Measurements from ENCODE around the gene CDK4. TPM values are rescaled to one million over a fixed set of nuclear protein-coding genes. Genes with fewer than 3 reads are reported as not detected.

CDK4 gene
- polyA plus RNA-seq, 5 donors, result 221 to 296 (median 246) TPM

DNA sequence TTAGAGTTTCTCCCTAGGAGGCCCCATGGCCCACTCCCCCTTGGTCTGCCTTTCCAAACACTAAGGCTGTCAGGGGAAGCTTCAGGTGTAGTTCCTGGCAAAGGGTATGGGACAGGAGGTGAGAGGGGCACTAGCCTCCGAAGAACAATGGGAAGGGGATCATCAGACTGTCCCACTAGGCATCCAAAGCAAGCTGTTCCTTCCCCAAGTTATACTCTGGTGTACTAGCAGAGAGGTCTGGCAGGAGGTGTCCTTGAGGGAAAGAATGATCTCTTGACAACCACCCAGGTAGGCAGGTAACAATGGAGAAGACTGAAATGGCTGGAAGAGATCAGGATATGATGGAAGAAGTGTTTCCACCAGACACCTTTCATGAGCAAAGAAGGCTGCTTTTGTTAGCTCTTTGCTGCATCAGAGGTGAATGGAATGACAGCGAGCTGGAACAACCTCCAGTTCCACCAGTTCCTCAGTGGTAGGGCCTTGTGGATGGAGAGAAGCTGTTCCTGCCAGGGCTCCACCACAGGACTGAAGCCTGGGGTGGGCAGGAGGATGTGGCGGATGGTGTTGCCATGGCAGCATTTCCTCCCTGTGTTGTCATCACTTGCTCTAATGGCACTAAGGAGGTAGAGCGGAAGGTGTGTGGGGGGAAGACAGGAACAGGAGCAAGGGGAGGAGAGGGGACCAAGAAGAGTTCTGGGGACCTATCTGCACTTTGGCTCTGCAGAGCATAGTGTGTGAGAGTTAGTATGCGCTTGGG lies 11.3 kb downstream of the CDK4 start:
- no peak for DNase-seq

- no peak for DNase-seq
These were observed 12.1 kb downstream of the CDK4 start for GRCh38 chr12:57739914-57740538.

- no peak for DNase-seq
These were observed 12.7 kb downstream of the CDK4 start for GRCh38 chr12:57739387-57739786.

- no peak for DNase-seq
These were observed 13.4 kb downstream of the CDK4 start, which contains the start of gene AGAP2 for GRCh38 chr12:57738661-57739237. Gene AGAP2, minus strand, starts transcription at chr12:57738742. Its CDS starts 496 bp downstream, at chr12:57738246.

DNA sequence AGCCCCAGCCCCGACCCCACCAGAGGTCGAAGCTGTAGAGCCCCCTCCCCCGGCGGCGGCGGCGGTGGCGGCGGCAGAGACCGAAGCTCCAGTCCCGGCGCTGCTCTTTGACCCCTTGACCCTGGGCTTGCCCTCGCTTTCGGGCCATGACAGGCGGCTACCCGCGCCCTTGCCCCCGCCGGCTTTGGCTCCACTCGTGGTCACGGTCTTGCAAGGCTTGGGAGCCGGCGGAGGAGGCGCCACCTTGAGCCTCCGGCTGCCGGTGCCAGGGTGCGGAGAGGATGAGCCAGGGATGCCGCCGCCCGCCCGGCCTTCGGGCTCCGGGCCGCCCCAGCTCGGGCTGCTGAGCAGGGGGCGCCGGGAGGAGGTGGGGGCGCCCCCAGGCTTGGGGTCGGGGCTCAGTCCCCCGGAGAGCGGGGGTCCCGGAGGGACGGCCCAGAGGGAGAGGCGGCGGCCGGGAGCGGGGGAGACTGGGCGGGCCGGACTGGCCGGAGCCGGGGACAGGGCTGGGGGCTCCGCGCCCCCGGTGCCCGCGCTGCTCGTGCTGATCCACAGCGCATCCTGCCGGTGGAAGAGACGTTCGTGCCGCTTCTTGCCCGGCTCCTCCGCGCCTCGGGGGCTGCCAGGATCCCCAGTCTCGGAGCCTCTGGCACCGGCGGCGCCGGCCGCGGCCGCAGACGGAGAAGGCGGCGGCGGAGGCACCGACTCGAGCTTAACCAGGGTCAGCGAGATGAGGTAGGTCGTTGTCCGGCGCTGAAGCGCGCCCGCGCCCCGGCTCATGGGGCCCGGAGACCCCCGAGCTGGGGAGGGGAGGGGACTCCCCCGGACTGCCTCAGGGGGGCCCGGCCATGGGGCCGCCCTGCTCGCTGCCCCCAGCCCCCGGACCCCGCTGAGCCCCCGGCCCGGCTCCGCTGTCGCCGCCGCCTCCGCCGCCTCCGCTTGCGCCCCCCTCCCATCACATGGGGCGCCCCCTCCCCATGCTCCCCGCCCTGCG lies 14.3 kb downstream of the CDK4 start:
- DNase-seq, result no peak

DNA sequence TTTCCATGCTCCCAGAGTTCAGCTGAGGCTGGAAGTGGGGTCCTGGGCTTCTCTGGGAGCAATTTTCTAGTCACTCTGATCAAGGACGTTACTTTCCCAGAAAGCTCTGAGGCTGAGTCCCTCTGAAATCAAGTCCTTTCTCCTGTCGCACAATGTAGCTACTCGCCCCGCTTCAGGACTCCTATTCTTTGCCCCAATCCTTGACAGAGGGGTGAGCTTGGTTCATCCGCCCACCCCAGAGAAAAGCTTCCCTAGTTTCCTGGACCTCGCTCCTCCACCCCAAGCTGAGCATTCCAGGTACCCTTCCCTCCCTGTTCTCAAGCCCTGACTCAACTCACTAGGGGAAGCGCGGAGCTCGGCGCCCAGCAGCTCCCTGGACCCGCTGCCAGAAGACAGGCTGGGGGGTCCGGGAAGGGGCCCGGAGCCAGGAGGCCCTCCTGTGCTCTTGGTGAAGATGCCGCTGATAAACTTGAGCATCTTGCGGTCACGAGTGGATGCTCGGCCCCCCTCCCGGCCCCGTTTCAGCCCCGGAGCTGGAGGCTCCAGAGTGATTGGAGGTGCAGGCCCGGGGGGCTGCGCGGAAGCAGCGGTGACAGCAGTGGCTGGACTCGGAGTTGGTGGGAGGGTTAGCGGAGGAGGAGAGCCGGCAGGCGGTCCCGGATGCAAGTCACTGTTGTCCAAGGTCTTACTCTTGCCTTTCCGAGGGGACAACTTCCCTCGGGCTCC lies 15.2 kb downstream of the CDK4 start:
- DNase-seq, result no peak

- DNase-seq, result no peak
These were observed 16.0 kb downstream of the CDK4 start for GRCh38 chr12:57735952-57736740.

DNA sequence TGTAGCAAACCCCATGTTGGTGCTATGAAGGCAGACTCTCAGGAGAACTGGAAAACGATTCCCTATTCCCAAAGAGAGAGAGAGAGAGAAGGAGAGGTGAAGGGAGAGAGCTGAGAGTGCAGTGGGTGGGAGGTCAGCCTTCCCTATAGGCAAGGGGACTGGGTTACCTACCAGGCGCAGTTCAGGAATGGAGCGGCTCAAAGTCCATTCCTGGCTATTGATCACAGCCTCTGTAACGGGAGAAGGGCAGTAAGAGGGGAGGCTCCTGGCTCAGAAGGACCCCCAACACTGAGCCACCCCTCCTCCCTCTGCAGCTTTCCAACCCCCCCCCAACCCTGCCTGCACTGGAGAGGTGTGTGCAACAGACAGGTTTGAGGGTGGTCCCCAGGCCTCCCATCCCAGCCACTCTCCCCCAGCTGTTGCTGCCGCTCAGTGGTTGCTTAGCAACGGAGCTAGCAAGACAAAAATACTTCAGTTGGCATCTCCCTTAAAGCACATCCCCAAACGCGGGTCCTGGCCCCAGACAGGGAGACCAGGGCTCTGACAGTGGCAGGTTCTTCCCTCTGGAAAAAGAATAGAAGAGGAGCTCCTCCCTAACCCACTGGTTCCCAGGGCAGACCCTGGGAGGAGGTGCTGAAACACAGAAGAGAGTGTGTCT lies 16.8 kb downstream of the CDK4 start:
- no peak for DNase-seq

DNA sequence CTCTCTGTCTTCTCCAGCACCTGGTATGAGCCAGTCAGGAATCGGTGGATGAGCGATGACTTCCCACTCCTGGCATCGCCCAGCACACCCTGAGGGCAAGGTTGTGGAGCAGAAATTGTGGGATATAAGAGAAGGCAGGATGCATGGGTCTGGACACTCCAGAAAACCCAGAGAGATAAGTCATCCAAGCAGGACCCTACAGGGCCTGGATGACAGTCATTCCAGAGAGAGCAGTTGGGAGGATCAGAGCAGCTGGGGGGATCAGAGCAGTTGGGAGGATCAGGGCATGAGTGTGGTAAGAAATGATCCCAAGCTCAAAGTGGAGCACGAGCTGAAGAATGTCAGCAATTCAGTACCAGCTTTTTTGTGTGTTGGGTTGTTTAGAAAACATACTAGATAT lies 17.5 kb downstream of the CDK4 start:
- DNase-seq, result no peak

GRCh38 chr12:57733928-57734327 lies 18.2 kb downstream of the CDK4 start:
- no peak for DNase-seq

DNA sequence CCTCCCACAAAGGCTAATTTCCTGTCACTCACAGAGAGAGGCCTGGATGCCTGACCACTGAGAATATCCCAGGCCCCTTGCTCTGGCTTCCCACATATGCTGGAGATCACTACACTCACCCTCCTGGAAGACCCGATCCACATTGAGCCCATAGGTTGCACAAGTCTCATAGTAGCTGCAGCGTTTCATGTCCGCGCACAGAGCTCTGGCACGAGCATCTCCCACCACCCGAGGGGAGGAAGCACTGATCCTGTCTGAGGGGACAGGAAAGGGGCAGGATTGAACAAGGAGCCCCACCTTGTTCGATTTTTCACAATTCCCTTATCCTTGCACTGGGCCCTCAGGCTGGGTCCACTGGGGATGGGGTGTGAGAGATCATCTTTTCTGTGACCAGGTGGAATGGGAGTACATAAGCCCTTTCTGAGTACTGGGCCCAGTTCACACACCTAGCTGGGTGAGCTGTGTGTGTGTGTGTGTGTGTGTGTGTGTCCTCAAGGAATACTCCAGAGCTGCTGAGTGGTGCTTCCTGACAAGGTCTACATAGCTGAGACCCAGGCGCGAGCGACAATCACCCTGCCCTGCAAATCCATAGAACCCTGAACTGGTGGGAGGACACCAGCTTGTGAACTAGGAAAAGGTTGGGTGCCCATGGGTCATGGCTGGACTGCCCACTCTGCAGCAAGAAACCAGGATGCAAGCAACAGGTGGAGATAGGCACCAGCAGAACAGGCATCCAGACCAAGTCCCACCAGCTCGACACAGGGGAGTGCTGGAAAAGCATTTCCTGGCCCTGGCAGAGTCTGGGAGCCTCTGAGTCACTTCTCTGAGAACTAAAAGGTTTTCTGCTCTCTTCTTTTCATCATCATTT lies 19.1 kb downstream of the CDK4 start:
- no peak for DNase-seq

- no peak for DNase-seq
These were observed 19.8 kb downstream of the CDK4 start for GRCh38 chr12:57732270-57732669.

DNA sequence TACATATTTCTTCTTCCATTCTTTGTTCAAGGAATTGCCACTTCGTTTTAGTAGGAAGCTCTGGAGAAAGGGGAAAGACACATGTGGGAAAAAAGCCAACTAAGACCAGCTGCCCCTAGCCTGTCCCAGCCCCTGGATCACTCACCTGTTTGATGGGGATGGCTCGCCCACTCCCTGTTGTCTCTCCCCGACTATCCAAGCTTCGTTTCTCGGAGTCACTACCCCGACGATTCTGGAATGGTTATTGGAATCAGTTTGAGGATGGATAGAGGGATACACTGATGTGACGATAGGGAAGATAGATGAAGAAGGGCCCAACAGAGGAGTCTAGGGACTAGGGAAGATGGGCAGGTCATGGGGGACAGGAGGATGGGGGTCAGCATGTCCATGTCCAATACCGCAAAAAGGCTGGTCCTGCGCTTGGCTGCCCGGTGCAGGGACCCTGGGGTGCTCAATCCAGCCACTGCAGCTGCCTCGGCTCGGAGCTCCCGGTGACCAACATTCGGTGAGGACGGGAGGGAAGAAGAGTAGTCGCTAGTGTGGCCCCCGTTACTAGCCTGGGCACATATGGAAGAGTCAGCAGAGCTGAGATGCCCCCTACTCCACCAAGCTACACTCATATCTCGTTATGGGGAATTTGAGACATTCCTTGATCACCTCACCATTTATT lies 20.6 kb downstream of the CDK4 start:
- no peak for DNase-seq

DNA sequence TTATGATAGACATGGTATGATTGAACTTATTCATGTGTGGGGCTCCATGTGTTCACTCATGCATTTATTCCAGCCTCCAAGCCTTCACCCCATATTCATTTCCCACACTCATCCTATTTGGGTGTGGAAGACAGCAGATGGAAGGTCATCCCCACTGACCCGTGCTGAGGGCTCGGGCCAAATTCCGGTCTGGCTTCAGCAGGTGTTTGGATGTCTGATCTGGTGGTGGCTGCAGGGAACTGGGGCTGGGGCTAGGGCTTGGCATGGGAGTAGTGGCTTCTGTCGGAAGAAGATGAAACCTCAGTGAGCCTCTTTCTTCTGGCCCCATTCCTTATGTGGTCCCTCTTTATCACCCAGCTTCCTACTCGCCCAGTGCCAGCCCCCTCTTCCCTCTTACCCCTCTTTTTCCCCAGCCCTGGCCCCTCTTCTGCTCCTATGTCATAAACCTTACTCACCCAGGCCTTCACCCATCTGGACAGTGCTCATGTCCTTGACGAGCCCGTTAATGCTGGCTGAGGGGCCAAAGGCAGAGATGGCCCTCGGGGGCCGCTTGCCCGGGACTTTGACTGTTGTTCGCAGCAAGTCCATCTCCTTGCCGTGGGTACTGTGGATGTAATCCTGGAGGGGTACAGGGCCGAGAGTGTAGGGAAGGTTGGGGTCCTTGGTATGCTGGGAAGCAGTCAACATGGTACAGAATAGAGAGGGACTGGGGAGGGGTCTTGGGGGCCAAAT lies 21.6 kb downstream of the CDK4 start:
- no peak for DNase-seq

DNA sequence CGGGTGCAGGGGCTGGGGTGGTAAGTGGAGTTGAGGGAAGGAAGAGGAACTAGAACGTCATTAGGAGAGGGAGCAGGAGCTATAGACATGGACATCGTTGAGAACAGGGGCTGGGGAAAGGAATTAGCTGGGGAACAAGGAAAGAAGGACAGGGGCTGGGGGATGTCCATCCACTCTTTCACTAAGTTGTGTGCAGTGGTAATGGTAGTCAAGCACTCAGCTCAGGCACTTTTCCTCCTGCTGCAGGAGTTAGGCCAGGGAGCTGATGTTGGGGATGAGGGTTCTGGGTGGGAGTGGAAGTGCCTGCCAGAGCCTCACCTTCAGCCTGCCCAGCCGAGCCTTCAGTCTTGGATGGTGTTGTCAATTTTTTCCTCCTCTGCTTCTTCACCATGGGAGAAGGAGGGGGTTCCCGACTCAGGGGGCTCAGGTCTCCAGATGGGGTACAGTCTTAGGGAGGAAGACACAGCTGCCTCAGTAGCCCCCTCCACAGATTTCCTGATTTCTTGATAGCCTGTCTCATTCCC lies 22.7 kb downstream of the CDK4 start:
- no peak for DNase-seq

GRCh38 chr12:57727758-57728395 lies 24.2 kb downstream of the CDK4 start:
- no peak for DNase-seq

Measured in right lung (tissue), 5 donors.